Thoracic aorta (tissue), 2 donors: ENCODE results near the gene DOCK11. TPM values are rescaled to one million over a fixed set of nuclear protein-coding genes. Genes with fewer than 3 reads are reported as not detected.
"Not testable (repeated sequence)": the region's sequence is repeated elsewhere in the genome, so short reads cannot be mapped to it uniquely, and the experiment has no call there.

Source experiments
- ATAC-seq: fragments of 150-250 bp; one replicate; pipeline ENCODE4 v1.8.0; 2017; ENCODE audit warnings: low read depth; ENCODE audit not compliant: insufficient number of reproducible peaks, low FRiP score
- DNase-seq: peaks from one replicate; pipeline ENCODE4 v3.0.0-alpha.2; 2020; ENCODE audit warnings: low spot score
- H3K27ac ChIP-seq, 2 donors: fragments of 200-600 bp; sonication (generic); 1 replicate in 1 of 2; 2 replicates in 1 of 2; pipeline ENCODE4 v1.5.1; 2016; ENCODE audit warnings: mild to moderate bottlenecking in 2 of 2, moderate library complexity in 2 of 2
- H3K27me3 ChIP-seq: fragments of 200-600 bp; sonication (generic); replicated peaks from 2 replicates; pipeline ENCODE4 v1.6.0; 2016; ENCODE audit warnings: mild to moderate bottlenecking; ENCODE audit not compliant: insufficient read depth
- H3K36me3 ChIP-seq: fragments of 200-600 bp; sonication (generic); one replicate; pipeline ENCODE4 v1.5.1; 2016
- H3K4me1 ChIP-seq, 2 donors: fragments of 200-600 bp; sonication (generic); 1 replicate in 1 of 2; 2 replicates in 1 of 2; pipeline versions ENCODE4 v1.5.1 to v1.6.0; 2016; ENCODE audit warnings: low read depth in 2 of 2, mild to moderate bottlenecking in 1 of 2; ENCODE audit not compliant: control insufficient read depth in 1 of 2
- H3K4me3 ChIP-seq: fragments of 200-600 bp; sonication (generic); 2 replicates; pipeline ENCODE4 v1.5.1; 2016; ENCODE audit warnings: mild to moderate bottlenecking
- H3K9me3 ChIP-seq: fragments of 200-600 bp; sonication (generic); 2 replicates; pipeline ENCODE4 v1.5.1; 2016
- CTCF ChIP-seq: fragments of 200-600 bp; sonication (generic); IDR thresholded peaks from one replicate; pipeline ENCODE4 v1.5.1; 2019; ENCODE audit warnings: antibody characterized with exemption
- total RNA-seq, 2 donors: library from RNA; depleted of rRNA; stranded (reverse); fragments of >200 nt; gene quantifications; one replicate each; pipeline versions ENCODE4 v1.1.0 to v1.2.3, GENCODE V29; 2016

The DOCK11 gene
- total RNA-seq, 2 donors from 2014 or later: 30.6 to 45.8 TPM

GRCh38 chrX:118730500-118731247 lies 235.1 kb downstream of the DOCK11 start:
- Histone ChIP-seq H3K9me3 (no peaks in the 10 kb centered on the region), H3K4me1 (peaks cover 8 to 29% of the 10 kb centered on the region in 2 donors), H3K27ac (peak overlapping the region; percentile 56 to 96), H3K36me3 (no peaks in the 10 kb centered on the region), H3K27me3 (no peaks in the 10 kb centered on the region), H3K4me3 (peak overlapping the region; percentile 83)
- no peak for TF ChIP-seq CTCF
- DNase-seq (no peak), ATAC-seq (no peak)

GRCh38 chrX:118732551-118732950 lies 236.9 kb downstream of the DOCK11 start:
- not testable (repeated sequence) for H3K4me3 ChIP-seq

GRCh38 chrX:118734909-118735308 lies 239.3 kb downstream of the DOCK11 start:
- ATAC-seq: no peak
- Histone ChIP-seq H3K36me3 (no peaks in the 10 kb centered on the region), H3K27me3 (no peaks in the 10 kb centered on the region), H3K9me3 (no peaks in the 10 kb centered on the region), H3K4me1 (peaks cover 4 to 12% of the 10 kb centered on the region in 2 donors), H3K4me3 (no peak overlapping the region), H3K27ac (no peak overlapping the region)
- DNase-seq: no peak
- no peak for TF ChIP-seq CTCF

More at GRCh38 chrX:118732551-118732950, 236.9 kb downstream of the DOCK11 start:
- not testable (repeated sequence) for ATAC-seq, H3K27me3 ChIP-seq, H3K36me3 ChIP-seq, H3K27ac ChIP-seq, DNase-seq, H3K9me3 ChIP-seq
- peaks cover 8 to 19% of the 10 kb centered on the region in 2 donors for H3K4me1 ChIP-seq

Other genes with a start within 250 kb of the DOCK11 start
- 10 to 100 TPM; 15.2 to 19.0 TPM for gene WDR44, start 149.7 kb upstream of the DOCK11 start, total RNA-seq
- gene IL13RA1, start 231.8 kb downstream of the DOCK11 start, total RNA-seq: 100 to 1,000 TPM; 109 to 110 TPM